H1 (cell line): ENCODE data around the gene OR5B21. TPM values are rescaled to one million over a fixed set of nuclear protein-coding genes. Genes with fewer than 3 reads are reported as not detected.

Source experiments
- CEBPB ChIP-seq: IDR thresholded peaks from 2 replicates; pipeline ENCODE4 v1.6.1; 2012; ENCODE audit warnings: low read depth, low read length
- CHD7 ChIP-seq: fragments of 300-600 bp; sonication (generic); IDR thresholded peaks from 2 replicates; pipeline ENCODE4 v1.7.1; 2012; ENCODE audit warnings: low read length, moderate library complexity, mild to moderate bottlenecking, inconsistent platforms; ENCODE audit not compliant: insufficient replicate concordance
- RFX5 ChIP-seq: IDR thresholded peaks from 2 replicates; pipeline ENCODE4 v1.6.1; 2011; ENCODE audit warnings: low read depth, low read length, improper control_type of control experiment, borderline replicate concordance
- SRF ChIP-seq: IDR thresholded peaks from 2 replicates; pipeline ENCODE4 v1.6.1; 2011; ENCODE audit warnings: mild to moderate bottlenecking, low read depth, low read length, moderate library complexity
- TAF1 ChIP-seq: IDR thresholded peaks from 2 replicates; pipeline ENCODE4 v1.6.1; 2011; ENCODE audit warnings: mild to moderate bottlenecking, low read depth, low read length
- ZNF274 ChIP-seq: IDR thresholded peaks from 2 replicates; pipeline ENCODE4 v1.7.0; 2012; ENCODE audit warnings: low read length, borderline replicate concordance; ENCODE audit errors: extremely low read depth
- polyA plus RNA-seq, 7 experiments: library from polyadenylated mRNA; depleted of rRNA in 3 of 7; stranded (reverse) in 5 of 7; unstranded in 2 of 7; fragments of >200 nt in 5 of 7; fragments of 200-250 nt in 2 of 7; gene quantifications; 1 replicate in 5 of 7; 2 replicates in 1 of 7; 4 replicates in 1 of 7; pipeline versions ENCODE4 v1.2.1 to v1.2.3, GENCODE V29; 2011 to 2013; ENCODE audit warnings: missing spikeins in 2 of 7, mixed read lengths in 2 of 7
- total RNA-seq: library from RNA; stranded (reverse); fragmentation: NEBNext Ultra II Directional; extraction: Animal tissue kit (Norgen Biotek cat#: 25700); gene quantifications from 2 replicates; pipeline ENCODE4 v1.2.1, GENCODE V29; 2021
- TF ChIP-seq, protein P1 (sequence below): IDR thresholded peaks from 2 replicates; pipeline ENCODE4 v1.6.1; 2012; ENCODE audit warnings: low read length, inconsistent platforms

The OR5B21 gene
- total and polyA plus RNA-seq, 2 of the 8 experiments (the other 6 are each of a cell fraction or from before 2014, with no cell fraction given), result not detected

- TF ChIP-seq CHD7 (no peak), SRF (no peak), RFX5 (no peak), CEBPB (no peak), TAF1 (no peak), ZNF274 (no peak)
- TF ChIP-seq, protein P1, sequence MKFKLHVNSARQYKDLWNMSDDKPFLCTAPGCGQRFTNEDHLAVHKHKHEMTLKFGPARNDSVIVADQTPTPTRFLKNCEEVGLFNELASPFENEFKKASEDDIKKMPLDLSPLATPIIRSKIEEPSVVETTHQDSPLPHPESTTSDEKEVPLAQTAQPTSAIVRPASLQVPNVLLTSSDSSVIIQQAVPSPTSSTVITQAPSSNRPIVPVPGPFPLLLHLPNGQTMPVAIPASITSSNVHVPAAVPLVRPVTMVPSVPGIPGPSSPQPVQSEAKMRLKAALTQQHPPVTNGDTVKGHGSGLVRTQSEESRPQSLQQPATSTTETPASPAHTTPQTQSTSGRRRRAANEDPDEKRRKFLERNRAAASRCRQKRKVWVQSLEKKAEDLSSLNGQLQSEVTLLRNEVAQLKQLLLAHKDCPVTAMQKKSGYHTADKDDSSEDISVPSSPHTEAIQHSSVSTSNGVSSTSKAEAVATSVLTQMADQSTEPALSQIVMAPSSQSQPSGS, result no peak
Measured at GRCh38 chr11:58465690-58466089, 42.2 kb downstream of the OR5B21 start (continued).
